ENCODE measurements around the gene QSOX2.

DNA sequence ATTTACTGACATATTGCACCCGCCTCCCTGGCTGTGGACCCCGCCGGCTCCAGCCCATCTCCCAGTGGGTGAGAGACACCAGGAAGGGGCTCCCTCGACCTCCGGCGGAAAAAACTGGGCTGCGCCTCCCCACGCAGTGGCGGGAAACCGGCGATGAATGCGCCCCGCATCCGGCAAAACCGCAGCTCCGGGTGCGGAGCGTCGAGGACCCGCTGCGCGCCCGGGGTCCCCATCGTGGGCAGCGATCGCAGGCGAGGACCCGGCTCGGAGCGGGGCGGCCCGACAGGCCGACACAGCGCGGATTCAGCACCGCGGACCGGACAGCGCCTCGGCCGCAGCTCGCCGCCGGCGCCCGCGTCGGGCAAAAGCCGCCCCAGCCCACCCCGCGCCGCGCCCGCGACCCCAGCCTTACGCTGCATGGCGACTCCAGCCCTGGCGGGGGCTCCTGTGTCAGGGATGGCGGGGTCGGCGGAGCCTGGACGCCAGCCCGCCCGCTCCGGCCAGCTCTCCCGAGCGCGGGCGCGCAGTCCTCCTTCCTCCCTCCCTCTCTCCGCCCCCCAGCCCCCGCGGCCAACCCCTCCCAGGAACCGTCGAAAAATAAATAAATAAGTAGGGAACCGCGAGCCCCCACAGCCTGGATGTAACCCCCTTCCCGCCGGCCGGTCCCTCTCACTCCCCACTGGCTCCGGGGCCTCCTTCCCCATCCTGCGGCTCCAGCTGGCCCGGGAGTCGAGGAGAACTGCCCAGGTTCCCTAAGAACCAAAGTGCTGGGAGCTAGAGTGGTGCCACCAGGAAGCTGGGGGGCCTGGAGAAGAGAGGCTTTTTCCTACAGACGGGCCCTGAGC, 43.8 kb downstream of the QSOX2 start:
- TF ChIP-seq, protein P1, sequence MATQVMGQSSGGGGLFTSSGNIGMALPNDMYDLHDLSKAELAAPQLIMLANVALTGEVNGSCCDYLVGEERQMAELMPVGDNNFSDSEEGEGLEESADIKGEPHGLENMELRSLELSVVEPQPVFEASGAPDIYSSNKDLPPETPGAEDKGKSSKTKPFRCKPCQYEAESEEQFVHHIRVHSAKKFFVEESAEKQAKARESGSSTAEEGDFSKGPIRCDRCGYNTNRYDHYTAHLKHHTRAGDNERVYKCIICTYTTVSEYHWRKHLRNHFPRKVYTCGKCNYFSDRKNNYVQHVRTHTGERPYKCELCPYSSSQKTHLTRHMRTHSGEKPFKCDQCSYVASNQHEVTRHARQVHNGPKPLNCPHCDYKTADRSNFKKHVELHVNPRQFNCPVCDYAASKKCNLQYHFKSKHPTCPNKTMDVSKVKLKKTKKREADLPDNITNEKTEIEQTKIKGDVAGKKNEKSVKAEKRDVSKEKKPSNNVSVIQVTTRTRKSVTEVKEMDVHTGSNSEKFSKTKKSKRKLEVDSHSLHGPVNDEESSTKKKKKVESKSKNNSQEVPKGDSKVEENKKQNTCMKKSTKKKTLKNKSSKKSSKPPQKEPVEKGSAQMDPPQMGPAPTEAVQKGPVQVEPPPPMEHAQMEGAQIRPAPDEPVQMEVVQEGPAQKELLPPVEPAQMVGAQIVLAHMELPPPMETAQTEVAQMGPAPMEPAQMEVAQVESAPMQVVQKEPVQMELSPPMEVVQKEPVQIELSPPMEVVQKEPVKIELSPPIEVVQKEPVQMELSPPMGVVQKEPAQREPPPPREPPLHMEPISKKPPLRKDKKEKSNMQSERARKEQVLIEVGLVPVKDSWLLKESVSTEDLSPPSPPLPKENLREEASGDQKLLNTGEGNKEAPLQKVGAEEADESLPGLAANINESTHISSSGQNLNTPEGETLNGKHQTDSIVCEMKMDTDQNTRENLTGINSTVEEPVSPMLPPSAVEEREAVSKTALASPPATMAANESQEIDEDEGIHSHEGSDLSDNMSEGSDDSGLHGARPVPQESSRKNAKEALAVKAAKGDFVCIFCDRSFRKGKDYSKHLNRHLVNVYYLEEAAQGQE (IDR thresholded peaks at IDR 0.05; ENCODE audit: insufficient read depth in 1 of 2, low read depth in 2 of 2, low read length in 1 of 2): peak; percentile 36 to 85; a peak in 2 of 4 replicates
- TF ChIP-seq, protein P2, sequence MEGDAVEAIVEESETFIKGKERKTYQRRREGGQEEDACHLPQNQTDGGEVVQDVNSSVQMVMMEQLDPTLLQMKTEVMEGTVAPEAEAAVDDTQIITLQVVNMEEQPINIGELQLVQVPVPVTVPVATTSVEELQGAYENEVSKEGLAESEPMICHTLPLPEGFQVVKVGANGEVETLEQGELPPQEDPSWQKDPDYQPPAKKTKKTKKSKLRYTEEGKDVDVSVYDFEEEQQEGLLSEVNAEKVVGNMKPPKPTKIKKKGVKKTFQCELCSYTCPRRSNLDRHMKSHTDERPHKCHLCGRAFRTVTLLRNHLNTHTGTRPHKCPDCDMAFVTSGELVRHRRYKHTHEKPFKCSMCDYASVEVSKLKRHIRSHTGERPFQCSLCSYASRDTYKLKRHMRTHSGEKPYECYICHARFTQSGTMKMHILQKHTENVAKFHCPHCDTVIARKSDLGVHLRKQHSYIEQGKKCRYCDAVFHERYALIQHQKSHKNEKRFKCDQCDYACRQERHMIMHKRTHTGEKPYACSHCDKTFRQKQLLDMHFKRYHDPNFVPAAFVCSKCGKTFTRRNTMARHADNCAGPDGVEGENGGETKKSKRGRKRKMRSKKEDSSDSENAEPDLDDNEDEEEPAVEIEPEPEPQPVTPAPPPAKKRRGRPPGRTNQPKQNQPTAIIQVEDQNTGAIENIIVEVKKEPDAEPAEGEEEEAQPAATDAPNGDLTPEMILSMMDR (IDR thresholded peaks at IDR 0.05): no peak
- TF ChIP-seq POLR2AphosphoS5 (IDR thresholded peaks at IDR 0.05; ENCODE audit: low read depth, low read length): no peak
- no peak for TF ChIP-seq SIN3A (IDR thresholded peaks at IDR 0.05; ENCODE audit: borderline replicate concordance, insufficient read depth, low read depth, low read length)

Data from Panc1 (cell line).